Mesendoderm (in vitro differentiated cells): Measurements from ENCODE around the gene TBXA2R. TPM values are rescaled to one million over a fixed set of nuclear protein-coding genes. Genes with fewer than 3 reads are reported as not detected.
A peak's percentile ranks its signal among the peaks of the same experiment; 100 is the strongest.

Experiments
- DNase-seq: peaks from one replicate; pipeline ENCODE4 v3.0.0; 2013
- H2AK5ac ChIP-seq: 2 replicates; pipeline ENCODE4 v1.6.1; 2013; ENCODE audit warnings: low read length, inconsistent platforms
- H2BK120ac ChIP-seq: 2 replicates; pipeline ENCODE4 v1.6.1; 2013; ENCODE audit warnings: low read depth, mild to moderate bottlenecking, low read length, moderate library complexity, mixed read lengths
- H2BK15ac ChIP-seq: replicated peaks from 2 replicates; pipeline ENCODE4 v1.6.1; 2013; ENCODE audit warnings: low read depth, mild to moderate bottlenecking, moderate library complexity
- H2BK5ac ChIP-seq: 2 replicates; pipeline ENCODE4 v1.6.1; 2013; ENCODE audit warnings: low read length, inconsistent platforms
- H3K18ac ChIP-seq: 2 replicates; pipeline ENCODE4 v1.6.1; 2013; ENCODE audit warnings: mild to moderate bottlenecking, low read length, mixed read lengths
- H3K23ac ChIP-seq: one replicate; pipeline ENCODE4 v1.6.1; 2013; ENCODE audit warnings: low read length
- H3K27ac ChIP-seq: 2 replicates; pipeline ENCODE4 v1.5.1; 2013; ENCODE audit warnings: low read depth, mild to moderate bottlenecking, inconsistent platforms, low read length, moderate library complexity
- H3K27me3 ChIP-seq: 2 replicates; pipeline ENCODE4 v1.6.1; 2013; ENCODE audit warnings: low read length, control low read depth, mild to moderate bottlenecking, inconsistent platforms; ENCODE audit not compliant: insufficient read depth, poor library complexity
- H3K36me3 ChIP-seq: 2 replicates; pipeline ENCODE4 v1.6.1; 2013; ENCODE audit warnings: low read length, inconsistent platforms; ENCODE audit not compliant: control insufficient read depth, insufficient read depth
- H3K4ac ChIP-seq: one replicate; pipeline ENCODE4 v1.6.1; 2013; ENCODE audit warnings: low read depth, mild to moderate bottlenecking, low read length, moderate library complexity
- H3K4me1 ChIP-seq: 2 replicates; pipeline ENCODE4 v1.6.1; 2013; ENCODE audit warnings: low read depth, low read length, inconsistent platforms; ENCODE audit not compliant: control insufficient read depth
- H3K4me2 ChIP-seq: 2 replicates; pipeline ENCODE4 v1.6.1; 2013; ENCODE audit warnings: low read length
- H3K4me3 ChIP-seq: 2 replicates; pipeline ENCODE4 v1.5.1; 2013; ENCODE audit warnings: mild to moderate bottlenecking, low read length
- H3K56ac ChIP-seq: one replicate; pipeline ENCODE4 v1.6.1; 2013; ENCODE audit warnings: low read length
- H3K79me1 ChIP-seq: 2 replicates; pipeline ENCODE4 v1.6.1; 2013; ENCODE audit warnings: low read length, inconsistent platforms
- H3K79me2 ChIP-seq: 2 replicates; pipeline ENCODE4 v1.6.1; 2013; ENCODE audit warnings: mild to moderate bottlenecking, low read length; ENCODE audit not compliant: control insufficient read depth, insufficient read depth
- H3K9ac ChIP-seq: 2 replicates; pipeline ENCODE4 v1.6.1; 2013; ENCODE audit warnings: low read length, inconsistent platforms
- H4K5ac ChIP-seq: one replicate; pipeline ENCODE4 v1.6.1; 2013; ENCODE audit warnings: low read length
- H4K8ac ChIP-seq: one replicate; pipeline ENCODE4 v1.6.1; 2013; ENCODE audit warnings: low read depth, mild to moderate bottlenecking, control low read depth, low read length, moderate library complexity
- WGBS: extraction: QIAGEN DNeasy Blood & Tissue Kit; methylation state at CpG from one replicate; pipeline ENCODE4 v1.1.7; 2013; ENCODE audit warnings: low lambda C conversion rate, missing lambda C conversion rate; ENCODE audit not compliant: insufficient coverage; ENCODE audit errors: extremely low coverage; 5-methylcytosine and 5-hydroxymethylcytosine counted together
- small RNA-seq: library from polyadenylated mRNA; stranded (forward); fragments of <200 nt; extraction: miRNeasy Mini kit (QIAGEN cat#:217004); gene quantifications from one replicate; pipeline ENCODE3, GENCODE V24; 2013; ENCODE audit not compliant: insufficient read depth

TBXA2R gene

GRCh38 chr19:3546119-3546518 lies 60.6 kb downstream of the TBXA2R start:
- no CpG with 5 or more reads among the region's 23 CpGs for WGBS
- Histone ChIP-seq H3K9ac (no peak overlapping the region), H2BK120ac (no peak overlapping the region), H3K56ac (no peak overlapping the region), H3K79me2 (no peaks in the 10 kb centered on the region), H2BK5ac (no peak overlapping the region), H3K79me1 (no peaks in the 10 kb centered on the region), H3K18ac (no peak overlapping the region), H3K4me2 (no peak overlapping the region), H3K23ac (no peak overlapping the region), H3K27me3 (no peaks in the 10 kb centered on the region), H3K4me3 (no peak overlapping the region), H3K4ac (no peak overlapping the region), H4K8ac (no peak overlapping the region), H3K36me3 (peaks cover 3% of the 10 kb centered on the region), H3K27ac (no peak overlapping the region), H3K4me1 (no peaks in the 10 kb centered on the region), H2AK5ac (no peak overlapping the region), H2BK15ac (no peak overlapping the region), H4K5ac (no peak overlapping the region)
- no peak for DNase-seq

DNA sequence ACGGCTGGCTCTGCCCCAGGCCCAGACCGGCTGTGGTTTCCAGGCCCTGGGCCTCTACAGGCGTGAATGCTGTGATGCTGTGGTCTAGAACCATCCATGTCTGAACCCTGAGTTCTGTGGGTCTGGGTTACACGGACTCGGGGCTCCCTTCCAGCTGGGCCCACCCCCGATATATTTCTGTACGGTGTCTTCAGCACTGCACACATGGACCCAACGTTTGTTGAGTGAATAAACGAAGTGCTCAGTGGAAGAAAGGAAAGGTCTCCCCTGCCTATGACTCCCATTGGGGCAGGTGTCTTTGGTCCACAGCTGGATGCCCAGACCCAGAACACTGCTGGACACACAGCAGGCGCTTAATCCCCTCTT lies 61.0 kb downstream of the TBXA2R start:
- H2BK15ac ChIP-seq, result no peak overlapping the region
- H3K79me1 ChIP-seq, result no peaks in the 10 kb centered on the region
- no peak overlapping the region for H3K23ac ChIP-seq
- H3K4ac ChIP-seq, result no peak overlapping the region
- DNase-seq, result no peak
- H3K27me3 ChIP-seq, result no peaks in the 10 kb centered on the region
- H2BK5ac ChIP-seq, result no peak overlapping the region
- no peak overlapping the region for H3K4me2 ChIP-seq
- no peak overlapping the region for H4K8ac ChIP-seq
- H3K27ac ChIP-seq, result no peak overlapping the region
- no peaks in the 10 kb centered on the region for H3K4me1 ChIP-seq
- H3K79me2 ChIP-seq, result no peaks in the 10 kb centered on the region
- H4K5ac ChIP-seq, result no peak overlapping the region
- H3K9ac ChIP-seq, result no peak overlapping the region
- H3K4me3 ChIP-seq, result no peak overlapping the region
- WGBS, result no CpG with 5 or more reads among the region's 10 CpGs
- no peak overlapping the region for H3K18ac ChIP-seq
- H3K36me3 ChIP-seq, result peaks cover 3% of the 10 kb centered on the region
- H2BK120ac ChIP-seq, result no peak overlapping the region
- H3K56ac ChIP-seq, result no peak overlapping the region
- no peak overlapping the region for H2AK5ac ChIP-seq

DNA sequence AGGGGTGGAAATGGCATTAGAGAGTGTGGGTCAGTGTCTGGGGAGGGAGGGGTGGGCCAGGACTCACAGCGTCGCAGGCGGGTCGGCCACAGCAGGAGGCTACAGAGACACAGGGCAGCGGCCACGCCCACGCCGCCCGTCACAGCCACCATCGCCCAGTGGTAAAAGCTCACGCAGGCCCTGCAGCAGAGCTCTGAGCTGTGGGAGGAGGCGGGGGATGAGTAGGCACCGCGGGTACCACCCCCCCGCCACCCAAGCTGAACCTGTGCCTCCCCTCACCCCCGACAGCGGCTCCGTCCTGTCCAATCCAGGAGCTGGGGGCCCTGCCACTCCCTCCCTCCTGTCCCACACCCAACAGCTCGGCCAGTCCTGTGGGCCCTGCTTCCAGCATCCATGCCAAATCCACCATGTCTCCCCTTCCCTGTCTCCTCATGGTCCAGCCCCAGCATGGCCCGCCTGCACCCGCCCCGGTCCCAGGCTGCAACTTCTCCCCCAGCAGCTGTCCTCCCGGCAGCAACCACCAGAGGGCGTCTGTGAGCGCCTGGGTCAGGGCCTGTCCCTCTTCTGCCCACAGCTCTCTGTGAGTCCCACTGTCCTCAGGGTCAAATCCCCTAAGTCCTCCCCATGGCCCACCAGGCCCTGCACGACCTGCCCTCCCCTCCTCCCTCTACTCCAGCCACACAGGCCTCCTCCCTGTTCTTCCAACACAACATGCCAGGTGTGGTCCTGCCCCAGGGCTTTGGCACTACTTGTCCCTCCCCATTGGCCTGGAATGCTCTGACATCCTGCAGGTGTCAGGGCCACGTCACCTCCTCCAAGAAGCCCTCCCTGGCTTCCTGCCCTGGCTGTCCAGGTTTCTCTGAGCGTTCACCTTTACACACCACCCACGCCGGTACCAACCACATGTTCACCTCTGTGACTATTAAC lies 61.7 kb downstream of the TBXA2R start:
- Histone ChIP-seq H2BK120ac (no peak overlapping the region), H3K56ac (no peak overlapping the region), H3K4ac (no peak overlapping the region), H4K8ac (no peak overlapping the region), H2BK5ac (no peak overlapping the region), H3K27ac (no peak overlapping the region), H4K5ac (no peak overlapping the region), H3K4me3 (no peak overlapping the region), H2BK15ac (no peak overlapping the region), H3K27me3 (no peaks in the 10 kb centered on the region), H3K4me2 (no peak overlapping the region), H3K79me2 (no peaks in the 10 kb centered on the region), H3K18ac (no peak overlapping the region), H3K4me1 (no peaks in the 10 kb centered on the region), H3K79me1 (no peaks in the 10 kb centered on the region), H3K9ac (no peak overlapping the region), H3K36me3 (peaks cover 3% of the 10 kb centered on the region), H3K23ac (no peak overlapping the region), H2AK5ac (no peak overlapping the region)
- DNase-seq, result peak; percentile 70
- WGBS, result no CpG with 5 or more reads among the region's 30 CpGs

Small RNAs within 50 kb of the gene (small RNA-seq; reads per million reads assigned to genes)
- not detected for gene AC005786.1
